AG10803 (cell line): ENCODE results near the gene PRKCH.

Experiments used
- DNase-seq: peaks from one replicate; pipeline ENCODE4 v3.0.0; 2010; ENCODE audit warnings: low read depth
- H3K4me3 ChIP-seq: 2 replicates; pipeline ENCODE4 v1.5.1; 2011; ENCODE audit warnings: mild to moderate bottlenecking, low read length, control low read depth
- CTCF ChIP-seq: conservative IDR thresholded peaks from 2 replicates; pipeline ENCODE4 v1.5.1; 2011; ENCODE audit warnings: mild to moderate bottlenecking, low read length, control low read depth, inconsistent platforms

PRKCH gene

GRCh38 chr14:61484826-61485584 is 163.6 kb downstream of the PRKCH start:
- TF ChIP-seq CTCF, result no peak
- no peak for DNase-seq
- no peak overlapping the region for H3K4me3 ChIP-seq

DNA sequence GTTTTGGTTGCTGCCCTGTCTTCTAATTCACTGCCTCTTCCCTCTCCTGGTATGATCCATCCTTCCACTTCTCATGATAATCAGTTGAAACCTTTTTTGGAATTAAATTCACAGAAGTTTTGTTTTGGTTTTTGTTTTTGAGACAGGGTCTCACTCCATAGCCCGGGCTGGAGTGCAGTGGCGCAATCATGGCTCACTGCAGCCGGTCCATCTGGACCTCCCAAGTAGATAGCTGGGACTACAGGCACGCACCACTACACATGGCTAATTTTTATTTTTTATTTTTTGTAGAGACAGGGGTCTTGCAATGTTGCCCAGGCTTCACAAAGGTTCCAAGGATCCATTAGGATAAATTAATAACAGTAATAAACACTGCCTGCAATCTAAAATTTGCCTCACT is 164.3 kb downstream of the PRKCH start:
- no peak for DNase-seq
- no peak for TF ChIP-seq CTCF
- no peak overlapping the region for H3K4me3 ChIP-seq

DNA sequence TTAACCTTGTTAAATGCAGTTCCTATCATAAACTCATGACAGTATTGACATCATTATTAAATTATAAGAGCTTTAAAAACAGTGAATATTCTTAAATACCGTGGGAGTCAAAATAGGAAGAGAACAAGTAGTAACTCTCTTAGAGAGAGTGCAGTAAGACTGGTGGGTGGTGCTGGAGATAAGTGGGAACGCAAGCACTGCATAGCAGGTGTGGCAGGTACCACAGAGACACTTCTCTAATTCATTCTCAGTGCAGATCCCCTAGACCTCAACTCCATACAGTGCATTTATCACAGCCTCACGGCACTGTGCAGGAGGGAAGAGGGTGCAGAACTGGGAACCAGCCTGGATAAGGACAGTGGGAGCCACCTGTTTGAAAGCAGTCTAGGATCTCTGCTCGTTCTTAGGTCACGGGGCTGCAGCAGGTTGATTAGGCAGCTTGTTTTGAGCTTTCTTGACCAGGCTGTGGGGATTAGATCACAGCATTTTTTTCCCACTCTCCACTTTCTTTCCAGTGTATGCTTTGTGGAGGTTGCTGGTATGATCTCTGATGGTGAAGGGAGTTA is 165.6 kb downstream of the PRKCH start:
- no peak for TF ChIP-seq CTCF
- no peak overlapping the region for H3K4me3 ChIP-seq
- DNase-seq, result no peak

GRCh38 chr14:61488417-61489401 is 167.3 kb downstream of the PRKCH start:
- H3K4me3 ChIP-seq, result no peak overlapping the region

DNA sequence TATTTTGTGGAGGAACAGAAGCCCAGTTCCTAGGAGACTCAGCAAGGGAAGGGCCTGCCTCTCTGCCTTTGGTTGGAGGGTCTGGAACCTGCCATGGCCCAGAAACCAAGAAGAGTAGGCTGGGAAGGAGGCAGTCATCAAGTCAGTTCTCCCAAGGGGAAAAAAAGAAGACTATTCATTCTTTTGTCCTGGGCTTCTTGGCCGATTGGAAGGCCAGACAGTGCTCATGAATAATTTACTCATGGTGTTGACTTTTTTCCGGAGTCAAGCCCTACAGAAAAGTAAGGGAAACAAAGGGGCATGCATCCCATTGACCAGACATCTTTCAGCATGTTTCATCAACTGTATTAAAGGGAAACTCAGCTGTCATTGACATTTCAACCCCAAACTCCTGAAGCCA is 168.1 kb downstream of the PRKCH start:
- no peak for DNase-seq
- TF ChIP-seq CTCF, result no peak
- no peak overlapping the region for H3K4me3 ChIP-seq

More at GRCh38 chr14:61488417-61489401, 167.3 kb downstream of the PRKCH start:
- TF ChIP-seq CTCF, result no peak
- no peak for DNase-seq

GRCh38 chr14:61489932-61490331 is 168.6 kb downstream of the PRKCH start:
- no peak overlapping the region for H3K4me3 ChIP-seq
- peak; percentile 73 for DNase-seq
- TF ChIP-seq CTCF, result no peak
